Heart left ventricle (tissue), 16 donors: ENCODE results near the gene TMEM214. TPM values are rescaled to one million over a fixed set of nuclear protein-coding genes. Genes with fewer than 3 reads are reported as not detected.

Experiments used
- ATAC-seq, 4 donors: fragments of 200-7000 bp; cut with Tn5 transposase; one replicate each; pipeline ENCODE4 v1.9.1; 2020 to 2022; ENCODE audit warnings: moderate library complexity in 4 of 4, mild to moderate bottlenecking in 3 of 4, moderate number of reproducible peaks in 1 of 4
- DNase-seq, 5 donors: peaks; one replicate each; pipeline ENCODE4 v3.0.0-alpha.2; 2020
- H3K27ac ChIP-seq, 12 donors: fragments of 200-600 bp; sonication (generic) in 4 of 12; one replicate each; pipeline versions ENCODE4 v1.5.0 to v1.8.0; 2016 to 2022; ENCODE audit warnings: mild to moderate bottlenecking in 2 of 12
- H3K27me3 ChIP-seq, 9 donors: fragments of 200-600 bp; sonication (generic) in 2 of 9; one replicate each; pipeline versions ENCODE4 v1.5.1 to v1.8.0; 2016 to 2022; ENCODE audit warnings: mild to moderate bottlenecking in 3 of 9
- H3K36me3 ChIP-seq, 9 donors: fragments of 200-600 bp; sonication (generic) in 2 of 9; one replicate each; pipeline versions ENCODE4 v1.5.0 to v1.8.0; 2018 to 2022; ENCODE audit warnings: mild to moderate bottlenecking in 2 of 9
- H3K4me1 ChIP-seq, 12 donors: fragments of 200-600 bp; sonication (generic) in 4 of 12; one replicate each; pipeline versions ENCODE4 v1.5.0 to v1.8.0; 2016 to 2022; ENCODE audit warnings: mild to moderate bottlenecking in 3 of 12
- H3K4me3 ChIP-seq, 12 donors: fragments of 200-600 bp; sonication (generic) in 4 of 12; one replicate each; pipeline versions ENCODE4 v1.5.0 to v1.8.0; 2017 to 2022; ENCODE audit warnings: mild to moderate bottlenecking in 9 of 12, moderate library complexity in 4 of 12
- H3K9me3 ChIP-seq, 12 donors: fragments of 200-600 bp; sonication (generic) in 4 of 12; one replicate each; pipeline versions ENCODE4 v1.5.0 to v1.8.0; 2016 to 2022; ENCODE audit warnings: mild to moderate bottlenecking in 1 of 12
- CTCF ChIP-seq, 12 donors: fragments of 200-600 bp; sonication (generic) in 4 of 12; IDR thresholded peaks; one replicate each; pipeline versions ENCODE4 v1.5.0 to v1.8.0; 2018 to 2022; ENCODE audit warnings: antibody characterized with exemption in 12 of 12, mild to moderate bottlenecking in 5 of 12
- POLR2A ChIP-seq, 2 donors: fragments of 450-650 bp; IDR thresholded peaks; one replicate each; pipeline ENCODE4 v1.6.1; 2017; ENCODE audit warnings: antibody characterized with exemption in 2 of 2, mild to moderate bottlenecking in 2 of 2, moderate library complexity in 2 of 2
- WGBS, 4 donors: extraction: QIAGEN DNeasy Blood & Tissue Kit in 2 of 4; methylation state at CpG; one replicate each; pipeline versions ENCODE4 v1.1.5 to v1.1.7; 2013 to 2018; 5-methylcytosine and 5-hydroxymethylcytosine counted together
- intact Hi-C, 10 donors: fragments of 100-400 bp; cut with DNase I; formaldehyde crosslinking; loops; one replicate each; pipeline versions ENCODE4 v1.11.1 to v1.14.2; 2022
- polyA plus RNA-seq, 2 donors: library from polyadenylated mRNA; stranded (reverse); fragments of 200-250 nt; gene quantifications; one replicate each; pipeline ENCODE4 v1.2.3, GENCODE V29; 2013
- total RNA-seq, 9 donors: library from RNA; depleted of rRNA in 2 of 9; stranded (reverse); fragments of >200 nt in 2 of 9; fragmentation: NEBNext Ultra II Directional in 3 of 9; extraction: Animal tissue kit (Norgen Biotek cat#: 25700) in 3 of 9; gene quantifications; one replicate each; pipeline versions ENCODE4 v1.1.0 to v1.2.4, GENCODE V29; 2016 to 2023
- donor health status: ischemic (EF 13 %, LVEDD 7.1; RV severe dilation, severe dysfunction).
- donor health status: healthy with polysubstance abuse.
- donor health status: DM: no; HTN: yes; CAD: no.
- donor health status: DM: no; HTN: no; CAD: no.
- donor health status: ischemic (EF 25% LVEDD 6.9; RV normal size, moderate dysfunction).
- donor health status: ischemic (EF 25% LVEDD 5.7; RV mildly dilated, moderate dysfunction).
- donor health status: healthy.
- donor health status: DM: yes; HTN: yes; CAD: no.
- donor health status: ischemic (EF 35%, LVEDD 5.7; RV mildly dilated, moderate dysfunction).
- donor health status: nonischemic (EF 11% LVEDD 7.7; RV severe dilation, severe dysfunction).
- donor health status: DM: yes; HTN: yes; CAD: no.
- donor health status: PGD.
- donor health status: ischemic (EF 29% LVEDD 5.4; RV normal size, mild dysfunction).
- donor health status: nonischemic (EF 23%, LVEDD 6.1; RV moderate dilation, normal function).

The TMEM214 gene
- total and polyA plus RNA-seq, 11 donors, result 18.3 to 58.0 (median 31.6) TPM

GRCh38 chr2:27084297-27085061, 51.7 kb downstream of the TMEM214 start:
- intact Hi-C loops, result loop anchor here in 9 of 10 donors (1.0 to 10.0 kb wide), 6 partner anchors 32 to 124 kb away; partner anchors contain the start of genes TMEM214 (in 8 of the 9) and AGBL5 (in 1 of the 9)
- no peak for ATAC-seq
- Histone ChIP-seq H3K4me3 (no peak overlapping the region), H3K36me3 (peaks cover 0 to 3% (median 0%) of the 10 kb centered on the region in 9 donors), H3K27me3 (no peaks in the 10 kb centered on the region), H3K27ac (peak overlapping the region in 1 of 12 donors; percentile 96), H3K4me1 (peaks cover 4 to 55% (median 34%) of the 10 kb centered on the region in 12 donors), H3K9me3 (no peaks in the 10 kb centered on the region)
- 81 to 97% (median 87%) methylated on average over 6 of the region's 6 CpGs for WGBS, 4 donors
- no peak for TF ChIP-seq CTCF (IDR thresholded peaks at IDR 0.05)
- TF ChIP-seq POLR2A (IDR thresholded peaks at IDR 0.05), result no peak
- DNase-seq, result no peak

- Histone ChIP-seq H3K27me3 (no peaks in the 10 kb centered on the region), H3K36me3 (peaks cover 0 to 3% (median 0%) of the 10 kb centered on the region in 9 donors), H3K4me3 (peak overlapping the region in 11 of 12 donors; percentile 58 to 88 (median 76)), H3K4me1 (peaks cover 4 to 55% (median 33%) of the 10 kb centered on the region in 12 donors), H3K9me3 (no peaks in the 10 kb centered on the region), H3K27ac (peak overlapping the region; percentile 78 to 96 (median 94))
- no peak for ATAC-seq
- intact Hi-C loops, result loop anchor here in 8 of 10 donors (1.0 to 10.0 kb wide), 6 partner anchors 33 to 124 kb away; partner anchors contain the start of genes TMEM214 (in 5 of the 8) and AGBL5 (in 1 of the 8)
- TF ChIP-seq CTCF (IDR thresholded peaks at IDR 0.05) (no peak), POLR2A (IDR thresholded peaks at IDR 0.05) (no peak)
- WGBS, 4 donors, result 47 to 60% (median 51%) methylated on average over 9 to 10 of the region's 10 CpGs
- no peak for DNase-seq
These were observed 52.4 kb downstream of the TMEM214 start for GRCh38 chr2:27085062-27085672.

- intact Hi-C loops, result loop anchor here (1.0 to 10.0 kb wide), 8 partner anchors 33 to 125 kb away; partner anchors contain the start of genes TMEM214 (in 5 of the 10) and AGBL5 (in 3 of the 10)
- H3K4me3 ChIP-seq, result peak overlapping the region; percentile 54 to 88 (median 74)
- 0 to 2% (median 1%) methylated on average over 24 to 38 of the region's 38 CpGs for WGBS, 4 donors
- TF ChIP-seq CTCF (IDR thresholded peaks at IDR 0.05), result peak in 11 of 12 donors; percentile 20 to 71 (median 47)
- TF ChIP-seq POLR2A (IDR thresholded peaks at IDR 0.05), result peak in 1 of 2 donors; percentile 36
- DNase-seq (peak; percentile 81 to 90 (median 86)), ATAC-seq (peak; percentile 27 to 65 (median 60))
- H3K27ac ChIP-seq, result peak overlapping the region; percentile 78 to 96 (median 94)
- peaks cover 4 to 50% (median 29%) of the 10 kb centered on the region in 12 donors for H3K4me1 ChIP-seq
- peaks cover 0 to 3% (median 0%) of the 10 kb centered on the region in 9 donors for H3K36me3 ChIP-seq
- H3K9me3 ChIP-seq, result no peaks in the 10 kb centered on the region
- no peaks in the 10 kb centered on the region for H3K27me3 ChIP-seq
These were observed 52.9 kb downstream of the TMEM214 start for GRCh38 chr2:27085673-27086089.
